NCI-H345 (cell line): Measurements from ENCODE around the gene PPP1R7.
A peak's percentile ranks its signal among the peaks of the same experiment; 100 is the strongest.

Experiments used
- DNase-seq: peaks from one replicate; lab custom pipeline; 2025; lab: John Stamatoyannopoulos, UW

PPP1R7 gene

GRCh38 chr2:241168366-241168765 is 18.1 kb downstream of the PPP1R7 start:
- DNase-seq, result no peak

- DNase-seq, result no peak
Observed at GRCh38 chr2:241173557-241173956, 23.3 kb downstream of the PPP1R7 start.

- no peak for DNase-seq
Observed at GRCh38 chr2:241177526-241178334, 27.5 kb downstream of the PPP1R7 start.

- no peak for DNase-seq
Observed at GRCh38 chr2:241178961-241179360, 28.7 kb downstream of the PPP1R7 start.

GRCh38 chr2:241179899-241180298 is 29.6 kb downstream of the PPP1R7 start:
- DNase-seq, result no peak

- DNase-seq, result no peak
Observed at GRCh38 chr2:241180495-241180894, 30.2 kb downstream of the PPP1R7 start.

- no peak for DNase-seq
Observed at GRCh38 chr2:241182126-241182525, 31.9 kb downstream of the PPP1R7 start.

- no peak for DNase-seq
Observed at GRCh38 chr2:241182531-241183133, 32.4 kb downstream of the PPP1R7 start.

- DNase-seq, result no peak
Observed at GRCh38 chr2:241183221-241183620, 33.0 kb downstream of the PPP1R7 start.

- DNase-seq, result no peak
Observed at GRCh38 chr2:241184901-241185300, 34.6 kb downstream of the PPP1R7 start.

- no peak for DNase-seq
Observed at GRCh38 chr2:241185961-241186360, 35.7 kb downstream of the PPP1R7 start.

- DNase-seq, result no peak
Observed at GRCh38 chr2:241187101-241187917, 37.0 kb downstream of the PPP1R7 start.

- no peak for DNase-seq
Observed at GRCh38 chr2:241187918-241188234, 37.6 kb downstream of the PPP1R7 start.

- DNase-seq, result no peak
Observed at GRCh38 chr2:241188361-241189092, 38.3 kb downstream of the PPP1R7 start, which contains the start of gene ANO7. ANO7 (plus strand) TSS chr2:241188677; CDS start chr2:241190064, 1,387 bp downstream.

- no peak for DNase-seq
Observed at GRCh38 chr2:241189093-241189855, 39.0 kb downstream of the PPP1R7 start.

GRCh38 chr2:241189856-241190201 is 39.6 kb downstream of the PPP1R7 start:
- no peak for DNase-seq

GRCh38 chr2:241190291-241190981 is 40.2 kb downstream of the PPP1R7 start:
- no peak for DNase-seq

- DNase-seq, result peak; percentile 16
Observed at GRCh38 chr2:241191081-241191480, 40.8 kb downstream of the PPP1R7 start.

- DNase-seq, result no peak
Observed at GRCh38 chr2:241193271-241193670, 43.0 kb downstream of the PPP1R7 start.

- DNase-seq, result no peak
Observed at GRCh38 chr2:241194811-241195210, 44.5 kb downstream of the PPP1R7 start.
